ENCODE measurements around the gene RAB31.

DNA sequence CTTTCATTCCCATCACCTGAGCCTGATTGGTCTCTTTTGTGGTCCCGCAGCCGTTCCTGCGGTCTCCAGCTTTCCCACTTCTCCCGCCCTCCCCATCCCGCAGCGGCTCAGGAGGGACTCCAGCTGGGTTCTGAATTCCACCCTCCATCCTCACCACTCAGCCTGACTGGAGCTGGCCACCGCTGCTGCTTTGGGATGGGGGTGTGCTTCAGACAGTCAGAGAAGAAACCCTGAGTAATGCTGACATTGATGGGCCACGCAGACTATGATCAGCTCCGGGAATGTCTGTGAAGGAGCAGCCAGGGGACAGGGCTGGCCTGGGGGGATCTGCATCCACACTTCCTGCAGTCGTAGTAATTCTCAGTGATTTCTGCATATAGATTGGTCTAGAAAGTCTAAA lies 131.8 kb downstream of the RAB31 start:
- no peak for TF ChIP-seq POLR2AphosphoS5 (IDR thresholded peaks at IDR 0.05)
- TF ChIP-seq, protein P1, sequence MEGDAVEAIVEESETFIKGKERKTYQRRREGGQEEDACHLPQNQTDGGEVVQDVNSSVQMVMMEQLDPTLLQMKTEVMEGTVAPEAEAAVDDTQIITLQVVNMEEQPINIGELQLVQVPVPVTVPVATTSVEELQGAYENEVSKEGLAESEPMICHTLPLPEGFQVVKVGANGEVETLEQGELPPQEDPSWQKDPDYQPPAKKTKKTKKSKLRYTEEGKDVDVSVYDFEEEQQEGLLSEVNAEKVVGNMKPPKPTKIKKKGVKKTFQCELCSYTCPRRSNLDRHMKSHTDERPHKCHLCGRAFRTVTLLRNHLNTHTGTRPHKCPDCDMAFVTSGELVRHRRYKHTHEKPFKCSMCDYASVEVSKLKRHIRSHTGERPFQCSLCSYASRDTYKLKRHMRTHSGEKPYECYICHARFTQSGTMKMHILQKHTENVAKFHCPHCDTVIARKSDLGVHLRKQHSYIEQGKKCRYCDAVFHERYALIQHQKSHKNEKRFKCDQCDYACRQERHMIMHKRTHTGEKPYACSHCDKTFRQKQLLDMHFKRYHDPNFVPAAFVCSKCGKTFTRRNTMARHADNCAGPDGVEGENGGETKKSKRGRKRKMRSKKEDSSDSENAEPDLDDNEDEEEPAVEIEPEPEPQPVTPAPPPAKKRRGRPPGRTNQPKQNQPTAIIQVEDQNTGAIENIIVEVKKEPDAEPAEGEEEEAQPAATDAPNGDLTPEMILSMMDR (IDR thresholded peaks at IDR 0.05) = no peak
